ENCODE data around the gene TMSB4X. TPM values are rescaled to one million over a fixed set of nuclear protein-coding genes. Genes with fewer than 3 reads are reported as not detected.

The TMSB4X gene
- total and polyA plus RNA-seq, 2 of the 8 experiments (the other 6 are each of a cell fraction or from before 2014, with no cell fraction given), result 2,063 to 2,112 TPM

DNA sequence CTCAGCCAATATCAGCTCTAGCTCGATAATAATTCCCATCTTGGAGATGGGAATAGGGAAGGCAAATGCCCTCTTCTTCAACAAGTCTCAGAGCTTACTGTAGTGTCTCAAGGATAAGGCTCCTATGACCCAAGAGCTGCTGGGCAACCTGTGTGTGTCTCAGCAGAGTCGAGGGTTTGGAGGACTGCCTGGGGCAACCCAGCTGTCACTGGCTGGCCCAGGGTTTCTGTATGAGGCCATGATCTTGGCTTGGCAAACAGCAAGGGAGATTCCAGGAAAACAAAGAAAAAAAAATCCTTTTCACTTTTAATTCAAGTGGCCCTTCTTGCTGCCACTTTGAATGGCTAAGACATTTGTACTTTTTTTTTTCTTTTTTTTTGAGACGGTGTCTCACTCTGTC lies 34.4 kb downstream of the TMSB4X start (continued):
- TF ChIP-seq MAFK (IDR thresholded peaks at IDR 0.05; ENCODE audit: low read depth, low read length) (no peak), POLR2A (IDR thresholded peaks at IDR 0.05; ENCODE audit: control extremely low read depth in 1 of 2, low read depth in 2 of 2, low read length in 2 of 2) (no peak), EGR1 (IDR thresholded peaks at IDR 0.05; ENCODE audit: borderline replicate concordance, low read depth, low read length) (no peak), POU5F1 (IDR thresholded peaks at IDR 0.05; ENCODE audit: low read depth, low read length) (no peak), SIX5 (IDR thresholded peaks at IDR 0.05; ENCODE audit: low read depth, low read length) (no peak), TBP (IDR thresholded peaks at IDR 0.05; ENCODE audit: low read depth, low read length) (no peak)

Data from H1 (cell line).